ENCODE results near the gene FOXD2. TPM values are rescaled to one million over a fixed set of nuclear protein-coding genes. Genes with fewer than 3 reads are reported as not detected.

FOXD2 gene
- total and polyA plus RNA-seq, 2 of the 4 experiments (the other 2 are of a cell fraction): under 0.01 to 0.03 TPM

DNA sequence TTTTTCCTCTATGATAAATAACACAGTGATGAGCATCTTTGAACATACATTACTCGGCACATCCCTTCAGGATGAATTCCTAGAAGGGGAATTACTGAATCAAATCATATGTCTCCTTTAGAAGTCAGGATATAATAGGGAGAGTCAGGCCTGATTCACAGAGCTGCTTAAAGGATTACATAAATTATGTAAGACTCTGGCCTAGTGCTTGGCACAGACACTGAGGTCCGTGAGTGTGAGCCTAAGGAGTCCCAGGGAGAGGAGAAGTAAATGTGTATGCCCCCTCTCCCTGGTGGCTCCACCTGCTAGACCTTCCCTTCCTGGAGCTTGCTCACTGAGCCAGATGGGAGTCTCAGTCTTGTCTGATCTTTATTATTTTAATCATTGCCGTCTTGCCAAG is 30.4 kb upstream of the FOXD2 start:
- ATAC-seq (ENCODE audit: low read depth): no peak
- ChIA-PET POLR2A (ENCODE audit: unreplicated experiment) (no interaction called here), CTCF (interaction anchor here (0.5 kb wide), 1 partner anchor 980 kb away, joined by 3 read pairs; no protein-coding TSS in a partner anchor)
- Histone ChIP-seq H4K20me1 (ENCODE audit: insufficient read depth, low read length) (no peaks in the 10 kb centered on the region), H3K14ac (replicated peaks; ENCODE audit: low read depth, low read length) (no peak overlapping the region), H3K9me3 (ENCODE audit: control insufficient read depth, insufficient read depth, low read length) (no peaks in the 10 kb centered on the region), H2BK20ac (ENCODE audit: low read depth, low read length) (no peak overlapping the region), H3K36me3 (ENCODE audit: control insufficient read depth, insufficient read depth, low read length) (no peaks in the 10 kb centered on the region), H3K27ac (ENCODE audit: insufficient read depth, low read length) (no peak overlapping the region), H3K4me3 (ENCODE audit: insufficient read depth, low read depth, low read length) (no peak overlapping the region), H3K79me1 (ENCODE audit: low read depth in 1 of 2, low read length in 2 of 2) (no peaks in the 10 kb centered on the region), H4K8ac (ENCODE audit: low read depth in 2 of 2, low read length in 2 of 2) (no peak overlapping the region), H3K27me3 (ENCODE audit: control insufficient read depth, insufficient read depth, low read length) (peaks cover 8% of the 10 kb centered on the region; the same call in 1 of the 2 replicates), H3K9me1 (ENCODE audit: insufficient read depth, low read length) (peaks cover 15% of the 10 kb centered on the region), H2BK15ac (ENCODE audit: low read depth, low read length) (no peak overlapping the region), H3K9ac (ENCODE audit: low read depth, low read length) (no peak overlapping the region), H4K91ac (ENCODE audit: insufficient read depth, low read depth, low read length) (no peak overlapping the region), H3K18ac (ENCODE audit: low read depth, low read length) (no peak overlapping the region), H2BK120ac (ENCODE audit: low read depth, low read length) (no peak overlapping the region), H2AFZ (replicated peaks; ENCODE audit: low read length, poor library complexity) (no peak overlapping the region), H3K4me2 (ENCODE audit: low read depth, low read length) (no peak overlapping the region), H3K4me1 (ENCODE audit: control insufficient read depth, insufficient read depth, low read length) (peaks cover 23% of the 10 kb centered on the region), H2AK9ac (replicated peaks; ENCODE audit: low read depth, low read length, poor library complexity) (no peak overlapping the region), H4K5ac (ENCODE audit: low read depth, low read length) (no peak overlapping the region), H2AK5ac (ENCODE audit: low read depth, low read length) (no peak overlapping the region), H3K4ac (ENCODE audit: low read depth, low read length) (no peak overlapping the region), H3K23ac (ENCODE audit: low read depth, low read length) (no peak overlapping the region), H2BK5ac (ENCODE audit: low read depth, low read length, poor library complexity, severe bottlenecking) (no peak overlapping the region), H3K56ac (ENCODE audit: extremely low read depth, insufficient read depth, low read length) (no peak overlapping the region)
- in situ Hi-C loops (cut with MboI; ENCODE audit: low sequenced_read_pairs) (no loop called here), dilution Hi-C loops (cut with HindIII; ENCODE audit: low sequenced_read_pairs, unreplicated experiment) (no loop called here), intact Hi-C loops (cut with micrococcal nuclease) (no loop called here)
- no peak for TF ChIP-seq CHD1 (IDR thresholded peaks at IDR 0.05; ENCODE audit: low read depth, low read length)
- TF ChIP-seq SMC3 (IDR thresholded peaks at IDR 0.05; ENCODE audit: low read depth, low read length): no peak
- no peak for TF ChIP-seq NFE2L2 (IDR thresholded peaks at IDR 0.05; ENCODE audit: low read depth, low read length)
- no peak for TF ChIP-seq MAFK (IDR thresholded peaks at IDR 0.05; ENCODE audit: low read depth, low read length)
- no peak for TF ChIP-seq BHLHE40 (IDR thresholded peaks at IDR 0.05; ENCODE audit: low read depth, low read length)
- no peak for TF ChIP-seq FOS (IDR thresholded peaks at IDR 0.05; ENCODE audit: low read depth, low read length)
- no peak for TF ChIP-seq CEBPB (IDR thresholded peaks at IDR 0.05; ENCODE audit: low read depth, low read length)
- TF ChIP-seq RCOR1 (IDR thresholded peaks at IDR 0.05; ENCODE audit: insufficient replicate concordance, low read length): no peak
- TF ChIP-seq, protein P1, sequence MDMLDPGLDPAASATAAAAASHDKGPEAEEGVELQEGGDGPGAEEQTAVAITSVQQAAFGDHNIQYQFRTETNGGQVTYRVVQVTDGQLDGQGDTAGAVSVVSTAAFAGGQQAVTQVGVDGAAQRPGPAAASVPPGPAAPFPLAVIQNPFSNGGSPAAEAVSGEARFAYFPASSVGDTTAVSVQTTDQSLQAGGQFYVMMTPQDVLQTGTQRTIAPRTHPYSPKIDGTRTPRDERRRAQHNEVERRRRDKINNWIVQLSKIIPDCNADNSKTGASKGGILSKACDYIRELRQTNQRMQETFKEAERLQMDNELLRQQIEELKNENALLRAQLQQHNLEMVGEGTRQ (IDR thresholded peaks at IDR 0.05; ENCODE audit: low read depth, low read length): no peak
- TF ChIP-seq RAD21 (IDR thresholded peaks at IDR 0.05; ENCODE audit: low read length): no peak
- TF ChIP-seq, protein P2, sequence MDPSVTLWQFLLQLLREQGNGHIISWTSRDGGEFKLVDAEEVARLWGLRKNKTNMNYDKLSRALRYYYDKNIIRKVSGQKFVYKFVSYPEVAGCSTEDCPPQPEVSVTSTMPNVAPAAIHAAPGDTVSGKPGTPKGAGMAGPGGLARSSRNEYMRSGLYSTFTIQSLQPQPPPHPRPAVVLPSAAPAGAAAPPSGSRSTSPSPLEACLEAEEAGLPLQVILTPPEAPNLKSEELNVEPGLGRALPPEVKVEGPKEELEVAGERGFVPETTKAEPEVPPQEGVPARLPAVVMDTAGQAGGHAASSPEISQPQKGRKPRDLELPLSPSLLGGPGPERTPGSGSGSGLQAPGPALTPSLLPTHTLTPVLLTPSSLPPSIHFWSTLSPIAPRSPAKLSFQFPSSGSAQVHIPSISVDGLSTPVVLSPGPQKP (IDR thresholded peaks at IDR 0.05; ENCODE audit: borderline replicate concordance, low read depth, low read length): no peak
- TF ChIP-seq, protein P3, sequence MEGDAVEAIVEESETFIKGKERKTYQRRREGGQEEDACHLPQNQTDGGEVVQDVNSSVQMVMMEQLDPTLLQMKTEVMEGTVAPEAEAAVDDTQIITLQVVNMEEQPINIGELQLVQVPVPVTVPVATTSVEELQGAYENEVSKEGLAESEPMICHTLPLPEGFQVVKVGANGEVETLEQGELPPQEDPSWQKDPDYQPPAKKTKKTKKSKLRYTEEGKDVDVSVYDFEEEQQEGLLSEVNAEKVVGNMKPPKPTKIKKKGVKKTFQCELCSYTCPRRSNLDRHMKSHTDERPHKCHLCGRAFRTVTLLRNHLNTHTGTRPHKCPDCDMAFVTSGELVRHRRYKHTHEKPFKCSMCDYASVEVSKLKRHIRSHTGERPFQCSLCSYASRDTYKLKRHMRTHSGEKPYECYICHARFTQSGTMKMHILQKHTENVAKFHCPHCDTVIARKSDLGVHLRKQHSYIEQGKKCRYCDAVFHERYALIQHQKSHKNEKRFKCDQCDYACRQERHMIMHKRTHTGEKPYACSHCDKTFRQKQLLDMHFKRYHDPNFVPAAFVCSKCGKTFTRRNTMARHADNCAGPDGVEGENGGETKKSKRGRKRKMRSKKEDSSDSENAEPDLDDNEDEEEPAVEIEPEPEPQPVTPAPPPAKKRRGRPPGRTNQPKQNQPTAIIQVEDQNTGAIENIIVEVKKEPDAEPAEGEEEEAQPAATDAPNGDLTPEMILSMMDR (conservative IDR thresholded peaks at IDR 0.05; ENCODE audit: low read depth, low read length): no peak
- TF ChIP-seq MXI1 (IDR thresholded peaks at IDR 0.05; ENCODE audit: borderline replicate concordance, low read depth, low read length): no peak
- no peak for TF ChIP-seq MAZ (IDR thresholded peaks at IDR 0.05; ENCODE audit: borderline replicate concordance, low read depth, low read length)
- DNase-seq: peak; percentile 45
- no TSS peak for BruUV-seq (replicated peaks)
- WGBS, 2 experiments (ENCODE audit: extremely low coverage in 2 of 2, insufficient read length in 1 of 2): no CpG with 5 or more reads among the region's 3 CpGs

All from IMR-90 (cell line).